Stimulated activated CD8-positive, alpha-beta memory T cell treated with anti-CD3 and anti-CD28 coated beads, Interleukin-4, amount 100 ng/mL, for 24 hours (primary cell): Measurements from ENCODE around the gene FRMD5.

ENCODE experiments used
- DNase-seq: peaks from one replicate; pipeline ENCODE4 v3.0.0-alpha.2; 2020; ENCODE audit warnings: low read depth

FRMD5 gene

GRCh38 chr15:44093836-44094235 lies 101.2 kb downstream of the FRMD5 start:
- DNase-seq, result no peak

DNA sequence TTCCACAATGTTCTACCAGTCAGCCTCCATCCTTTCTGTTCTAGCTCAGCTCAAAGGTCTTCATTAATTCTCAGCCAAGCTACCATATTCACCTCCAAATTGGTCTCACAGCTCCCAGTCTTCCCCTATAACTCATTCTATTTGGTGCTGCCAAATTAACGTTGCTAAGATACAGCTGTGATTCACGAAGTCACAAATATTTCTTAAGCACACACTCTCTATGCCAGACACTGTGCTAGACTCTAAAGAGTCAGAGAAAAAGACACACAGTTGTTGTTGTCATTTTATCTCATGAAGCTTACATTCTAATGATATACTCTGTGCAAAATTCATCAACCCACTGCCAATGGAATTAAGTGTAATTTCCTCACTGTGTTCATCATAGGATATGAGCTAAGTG lies 102.8 kb downstream of the FRMD5 start:
- no peak for DNase-seq

- no peak for DNase-seq
These were observed 107.2 kb downstream of the FRMD5 start for GRCh38 chr15:44087578-44088465.

DNA sequence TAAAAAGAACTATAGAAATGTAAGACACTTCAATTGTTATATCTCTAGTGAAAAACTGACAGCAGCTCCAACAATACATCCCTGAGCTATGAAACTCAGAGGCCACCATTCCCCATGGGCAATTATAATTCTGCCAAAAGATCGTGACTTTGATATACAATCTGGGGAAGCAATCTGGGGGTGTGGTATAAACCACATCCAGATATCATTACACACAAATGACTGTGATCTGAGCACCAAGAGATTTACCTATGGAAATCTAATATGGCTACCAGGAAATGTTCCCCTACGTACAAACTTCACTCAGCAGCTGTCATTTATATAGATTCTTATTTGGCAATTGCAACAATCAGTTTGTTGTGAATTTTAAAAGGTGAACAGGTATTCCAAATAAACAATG lies 110.3 kb downstream of the FRMD5 start:
- no peak for DNase-seq

GRCh38 chr15:44084171-44084570 lies 110.9 kb downstream of the FRMD5 start:
- no peak for DNase-seq

GRCh38 chr15:44082558-44083157 lies 112.4 kb downstream of the FRMD5 start:
- DNase-seq, result no peak

DNA sequence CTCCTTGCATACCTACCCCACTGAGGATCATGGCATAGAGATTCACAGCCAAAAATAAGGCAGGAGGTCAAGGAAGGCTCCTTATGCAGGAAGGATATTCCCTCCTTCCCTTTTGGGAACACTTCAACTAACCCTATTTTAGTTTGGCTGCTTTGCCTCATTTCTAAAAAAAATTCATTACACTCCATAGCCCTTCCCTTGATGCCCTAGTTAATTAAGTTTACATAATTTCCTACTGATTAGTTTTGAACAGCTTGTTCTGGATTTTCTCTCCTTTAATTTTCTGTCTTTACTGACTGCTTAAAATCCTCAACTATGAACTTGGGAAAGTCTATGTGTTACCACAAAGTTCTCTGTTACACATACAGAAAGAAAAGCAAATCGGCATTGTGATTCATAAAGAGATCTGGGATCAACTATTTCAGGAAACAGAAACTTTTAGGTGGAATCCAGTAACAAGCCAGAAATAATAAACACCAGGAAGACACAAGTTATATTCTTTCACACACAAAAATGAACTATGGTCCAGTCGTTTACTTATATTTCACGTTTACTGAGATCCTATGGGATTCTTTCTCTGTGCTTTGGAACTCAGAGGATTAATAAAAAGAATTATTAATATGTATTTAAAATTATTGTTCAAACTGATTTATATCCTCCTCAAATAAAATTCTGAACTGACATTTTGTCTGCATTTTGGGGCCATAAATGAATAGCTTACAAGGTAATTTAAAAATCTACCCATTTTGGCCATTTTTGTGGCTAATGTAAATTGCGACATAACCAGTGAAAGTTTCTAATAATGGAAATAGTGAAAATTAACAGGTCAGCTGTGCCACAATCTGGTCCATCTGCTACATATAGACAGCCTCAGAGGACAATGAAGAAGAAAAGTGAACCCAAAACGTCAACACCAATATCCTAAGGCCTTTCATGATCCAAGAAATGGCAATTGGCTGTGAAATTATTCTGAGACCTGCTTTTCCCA lies 113.8 kb downstream of the FRMD5 start:
- DNase-seq, result no peak

DNA sequence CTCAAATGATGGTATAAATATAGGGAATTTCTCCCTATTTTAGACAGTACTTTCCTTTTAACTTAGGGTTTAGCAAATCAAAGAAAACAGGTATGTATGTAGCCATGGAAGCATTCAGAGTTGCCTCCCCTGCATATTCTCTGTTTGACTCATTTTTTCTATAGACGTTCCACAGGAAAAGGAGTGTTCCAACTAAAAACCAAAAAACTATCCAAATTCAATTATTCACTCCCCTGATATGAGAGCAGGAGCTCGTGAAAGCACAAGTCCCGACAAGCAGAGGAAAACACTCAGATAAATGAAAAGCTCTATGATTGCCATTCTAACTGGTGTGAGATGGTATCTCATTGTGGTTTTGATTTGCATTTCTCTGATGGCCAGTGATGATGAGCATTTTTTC lies 119.5 kb downstream of the FRMD5 start:
- DNase-seq, result no peak

GRCh38 chr15:44069489-44069888 lies 125.6 kb downstream of the FRMD5 start:
- DNase-seq, result no peak

GRCh38 chr15:44068347-44068746 lies 126.7 kb downstream of the FRMD5 start:
- DNase-seq, result no peak

- peak; percentile 34 for DNase-seq
These were observed 128.8 kb downstream of the FRMD5 start for GRCh38 chr15:44066211-44066827.

DNA sequence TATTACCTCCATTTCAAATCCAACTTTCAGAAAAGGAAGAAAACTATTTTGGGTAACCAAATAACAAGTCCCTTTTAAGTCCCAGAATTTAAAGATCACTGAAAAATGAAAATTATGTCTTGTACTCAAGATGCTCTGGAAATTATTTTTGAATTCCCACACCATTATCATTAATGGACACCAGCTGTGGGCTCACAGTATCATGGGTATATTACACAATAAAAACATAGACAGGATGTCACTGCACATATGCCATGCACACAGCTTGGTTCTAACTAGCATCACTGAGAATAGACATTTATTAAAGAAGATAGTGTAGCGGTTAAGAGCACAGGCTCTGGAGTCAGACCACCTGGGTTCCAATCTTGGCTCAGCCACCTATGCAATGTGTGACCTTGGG lies 130.4 kb downstream of the FRMD5 start:
- no peak for DNase-seq

GRCh38 chr15:44058126-44058525 lies 136.9 kb downstream of the FRMD5 start:
- no peak for DNase-seq

- no peak for DNase-seq
These were observed 149.4 kb downstream of the FRMD5 start for GRCh38 chr15:44045661-44046060.

GRCh38 chr15:44045217-44045616 lies 149.9 kb downstream of the FRMD5 start:
- DNase-seq, result no peak

DNA sequence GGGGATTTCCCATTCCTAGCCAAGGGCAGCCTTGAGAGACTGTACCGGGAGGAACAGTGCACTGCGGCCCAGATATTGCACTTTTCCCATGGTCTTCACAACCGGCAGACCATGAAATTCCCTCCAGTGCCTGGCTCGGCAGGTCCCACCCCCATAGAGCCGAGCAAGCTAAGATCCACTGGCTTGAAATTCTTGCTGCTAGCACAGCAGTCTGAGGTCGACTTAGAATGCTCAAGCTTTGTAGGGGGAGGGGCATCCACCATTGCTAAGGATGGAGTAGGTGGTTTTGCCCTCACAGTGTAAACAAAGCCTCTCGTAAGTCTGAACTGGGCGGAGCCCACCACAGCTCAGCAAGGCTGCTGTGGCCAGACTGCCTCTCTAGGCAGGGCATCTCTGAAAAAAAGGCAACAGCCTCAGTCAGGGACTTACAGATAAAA lies 156.3 kb downstream of the FRMD5 start:
- DNase-seq, result no peak

DNA sequence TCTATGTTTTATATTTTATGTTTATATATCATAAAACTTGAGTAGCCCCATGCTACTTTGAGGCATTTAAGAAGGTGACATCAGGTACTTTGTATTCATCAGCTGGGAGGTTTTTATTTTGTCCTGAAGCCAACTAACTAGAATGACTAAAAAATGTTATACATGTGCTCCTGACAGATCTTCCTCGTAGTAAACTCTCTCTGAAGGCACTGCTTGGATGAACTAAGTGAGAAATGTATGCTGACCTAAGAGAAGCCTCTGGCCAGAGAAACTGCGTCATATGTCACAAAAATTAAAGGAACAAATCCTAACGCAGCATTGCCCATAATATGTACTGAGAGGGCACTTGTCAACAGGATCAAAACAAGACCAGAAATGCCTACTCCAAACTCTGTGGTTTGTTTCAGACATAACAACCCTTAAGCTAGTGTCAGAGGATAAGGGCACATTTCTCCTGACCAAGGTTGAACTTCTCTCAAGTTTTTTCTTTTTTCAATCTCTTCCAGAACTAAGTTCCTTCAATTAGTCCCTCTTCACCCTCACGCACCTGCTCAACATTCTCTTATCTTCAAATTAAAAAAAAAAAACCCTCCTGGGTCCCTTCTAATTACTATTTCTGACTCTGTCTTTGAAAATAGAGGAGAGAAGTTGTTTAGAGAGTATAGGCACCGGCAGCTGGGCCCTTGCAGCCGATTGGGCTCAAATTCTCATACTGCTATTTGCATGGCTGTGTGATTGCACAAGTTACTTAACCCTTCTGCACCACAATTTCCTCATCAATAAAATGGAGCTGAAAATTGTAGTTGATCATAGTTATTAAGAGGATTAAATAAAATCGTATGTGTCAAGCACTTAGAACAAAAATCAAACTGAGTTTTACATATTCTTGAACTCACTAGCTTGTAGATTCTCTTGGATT lies 159.0 kb downstream of the FRMD5 start:
- DNase-seq, result no peak

DNA sequence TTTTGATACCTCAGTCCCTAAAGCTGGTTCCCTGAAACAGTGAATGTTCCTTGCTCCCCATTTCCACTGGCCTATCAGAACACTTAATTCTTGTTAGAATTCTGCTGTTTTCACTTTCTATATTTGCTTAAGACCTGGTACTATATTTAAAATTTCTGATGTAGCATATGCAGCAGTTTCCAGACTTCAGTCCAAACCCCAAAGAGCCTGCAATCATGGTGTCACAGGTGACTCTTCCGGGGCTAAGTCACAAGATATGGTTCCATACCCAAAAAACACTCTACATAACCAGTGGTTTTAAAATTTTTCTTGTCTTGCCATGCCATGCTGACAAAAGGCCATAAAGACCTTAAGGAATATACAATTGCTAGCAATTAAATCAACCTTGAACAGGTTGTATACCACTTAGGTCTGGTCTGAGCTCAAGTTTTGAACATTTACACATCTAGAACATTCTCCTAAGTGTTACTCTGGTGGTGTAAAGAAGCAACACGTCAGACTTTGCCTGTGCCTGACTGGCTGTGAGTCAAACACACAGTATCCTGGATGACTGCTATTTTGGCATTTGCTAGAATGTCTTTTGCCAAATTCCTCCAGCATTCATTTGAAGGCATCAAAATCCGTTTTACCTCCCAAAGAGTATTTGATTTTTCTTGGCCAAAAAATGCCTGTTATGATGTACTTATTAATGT lies 160.0 kb downstream of the FRMD5 start:
- DNase-seq, result no peak

DNA sequence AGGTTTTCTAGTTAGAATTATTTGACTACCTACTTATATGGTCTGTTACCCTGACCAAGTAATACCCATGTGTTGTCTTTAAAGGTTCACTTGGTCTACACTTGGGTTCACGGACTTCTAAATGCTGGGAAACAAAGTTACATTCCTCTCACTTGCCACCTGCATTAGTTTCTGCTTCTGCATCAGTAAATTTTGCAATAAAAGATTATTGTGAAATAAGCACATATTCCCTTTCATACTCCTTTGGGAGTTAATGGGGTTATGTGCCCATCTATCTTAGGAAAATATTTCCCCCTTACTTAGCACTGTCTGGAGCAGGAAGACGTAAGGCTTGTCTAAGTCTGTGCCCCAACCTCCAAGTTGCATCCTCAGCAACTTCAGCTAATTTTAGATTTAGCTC lies 160.7 kb downstream of the FRMD5 start:
- no peak for DNase-seq

- no peak for DNase-seq
These were observed 161.2 kb downstream of the FRMD5 start for GRCh38 chr15:44033894-44034293.
